ENCODE results near the gene MEA1. TPM values are rescaled to one million over a fixed set of nuclear protein-coding genes. Genes with fewer than 3 reads are reported as not detected.

MEA1 gene
- total RNA-seq, 2 experiments from 2014 or later: 84.8 to 92.3 TPM

DNA sequence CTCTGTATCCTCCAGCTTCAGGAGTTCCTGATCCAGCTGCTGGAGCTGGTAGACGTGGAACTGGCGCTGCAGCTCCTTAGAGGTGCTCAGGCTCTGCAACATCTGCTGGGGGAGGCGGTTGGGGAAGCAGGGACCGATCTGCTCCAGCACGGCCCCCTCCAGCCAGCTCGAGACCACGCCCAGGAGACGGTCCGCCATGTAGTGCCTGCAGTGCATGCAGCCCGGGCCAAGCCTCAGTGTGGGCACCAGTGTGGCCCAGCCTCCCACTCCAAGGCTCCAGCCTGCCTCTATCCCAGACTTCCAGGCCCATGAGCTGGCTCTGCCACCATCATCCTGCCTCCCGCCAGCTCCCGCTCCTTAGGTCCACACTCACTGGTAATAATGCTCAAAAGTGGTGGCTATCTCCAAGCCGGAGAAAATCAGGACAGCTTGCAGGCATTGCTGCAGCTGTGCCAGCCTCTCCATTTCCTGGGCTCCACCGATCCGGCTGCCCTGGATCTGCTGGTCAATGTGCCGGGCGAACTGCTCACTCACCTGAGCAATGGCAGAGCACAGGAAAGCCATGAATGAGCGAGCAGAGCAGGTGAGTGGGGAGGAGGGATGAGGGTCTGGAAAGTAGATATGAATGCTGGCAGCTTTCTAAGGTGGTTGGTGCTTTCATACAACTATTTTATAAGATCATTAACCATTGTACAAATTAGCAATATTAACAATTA is 27.0 kb upstream of the MEA1 start:
- H3K9me3 Mint-ChIP-seq: no peaks in the 10 kb centered on the region
- ChIA-PET CTCF (interaction anchor here (1.6 kb wide), 1 partner anchor 103 kb away, joined by 6 read pairs; no protein-coding TSS in a partner anchor), POLR2A (interaction anchor here (0.6 to 1.5 kb wide), 2 partner anchors 14 to 37 kb away, joined by 3 to 6 read pairs; partner anchors contain the start of gene CUL7)

DNA sequence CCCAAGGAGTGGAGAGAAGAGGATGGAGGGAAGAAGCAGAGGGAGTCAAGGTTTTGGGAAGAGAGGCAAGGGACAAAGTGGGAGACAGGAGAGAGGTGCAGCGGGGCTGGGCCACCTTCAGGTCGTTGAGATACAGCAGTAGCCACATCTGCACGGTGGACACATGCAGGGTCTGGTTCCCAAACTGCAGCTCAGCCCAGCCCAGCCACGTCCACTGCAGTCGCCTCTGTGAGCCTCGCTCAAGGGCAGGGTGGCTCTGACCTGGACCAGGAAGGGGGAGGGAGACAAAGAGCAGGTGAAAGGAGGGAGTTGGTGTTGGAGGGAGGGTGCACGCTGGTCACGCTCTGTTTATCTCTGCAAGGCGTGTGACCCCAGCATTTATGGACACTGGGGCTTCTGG is 25.0 kb upstream of the MEA1 start:
- Mint-ChIP-seq H3K9me3 (no peaks in the 10 kb centered on the region), H3K4me1 (ENCODE audit: low read depth) (no peaks in the 10 kb centered on the region), H3K36me3 (ENCODE audit: low read depth) (peaks cover 19% of the 10 kb centered on the region), H3K27ac (no peak overlapping the region), H3K27me3 (no peaks in the 10 kb centered on the region), H3K4me3 (no peak overlapping the region)
- ChIA-PET POLR2A (interaction anchor here (0.9 to 1.1 kb wide), 2 partner anchors 59 to 73 kb away, joined by 3 read pairs; no protein-coding TSS in a partner anchor), CTCF (interaction anchor here (1.1 to 1.6 kb wide), 2 partner anchors 9 to 105 kb away, joined by 3 to 6 read pairs; no protein-coding TSS in a partner anchor)
- intact Hi-C loops (cut with micrococcal nuclease): no loop called here
- DNase-seq (no peak), ATAC-seq (no peak)
- TF ChIP-seq, protein P1, sequence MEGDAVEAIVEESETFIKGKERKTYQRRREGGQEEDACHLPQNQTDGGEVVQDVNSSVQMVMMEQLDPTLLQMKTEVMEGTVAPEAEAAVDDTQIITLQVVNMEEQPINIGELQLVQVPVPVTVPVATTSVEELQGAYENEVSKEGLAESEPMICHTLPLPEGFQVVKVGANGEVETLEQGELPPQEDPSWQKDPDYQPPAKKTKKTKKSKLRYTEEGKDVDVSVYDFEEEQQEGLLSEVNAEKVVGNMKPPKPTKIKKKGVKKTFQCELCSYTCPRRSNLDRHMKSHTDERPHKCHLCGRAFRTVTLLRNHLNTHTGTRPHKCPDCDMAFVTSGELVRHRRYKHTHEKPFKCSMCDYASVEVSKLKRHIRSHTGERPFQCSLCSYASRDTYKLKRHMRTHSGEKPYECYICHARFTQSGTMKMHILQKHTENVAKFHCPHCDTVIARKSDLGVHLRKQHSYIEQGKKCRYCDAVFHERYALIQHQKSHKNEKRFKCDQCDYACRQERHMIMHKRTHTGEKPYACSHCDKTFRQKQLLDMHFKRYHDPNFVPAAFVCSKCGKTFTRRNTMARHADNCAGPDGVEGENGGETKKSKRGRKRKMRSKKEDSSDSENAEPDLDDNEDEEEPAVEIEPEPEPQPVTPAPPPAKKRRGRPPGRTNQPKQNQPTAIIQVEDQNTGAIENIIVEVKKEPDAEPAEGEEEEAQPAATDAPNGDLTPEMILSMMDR (IDR thresholded peaks at IDR 0.05): no peak

More for the DNA sequence above, 27.0 kb upstream of the MEA1 start:
- DNase-seq (no peak), ATAC-seq (no peak)
- Mint-ChIP-seq H3K36me3 (ENCODE audit: low read depth) (peaks cover 14% of the 10 kb centered on the region), H3K4me1 (ENCODE audit: low read depth) (no peaks in the 10 kb centered on the region), H3K4me3 (no peak overlapping the region), H3K27me3 (no peaks in the 10 kb centered on the region), H3K27ac (no peak overlapping the region)
- intact Hi-C loops (cut with micrococcal nuclease): no loop called here
- TF ChIP-seq, protein P1 (IDR thresholded peaks at IDR 0.05): no peak

DNA sequence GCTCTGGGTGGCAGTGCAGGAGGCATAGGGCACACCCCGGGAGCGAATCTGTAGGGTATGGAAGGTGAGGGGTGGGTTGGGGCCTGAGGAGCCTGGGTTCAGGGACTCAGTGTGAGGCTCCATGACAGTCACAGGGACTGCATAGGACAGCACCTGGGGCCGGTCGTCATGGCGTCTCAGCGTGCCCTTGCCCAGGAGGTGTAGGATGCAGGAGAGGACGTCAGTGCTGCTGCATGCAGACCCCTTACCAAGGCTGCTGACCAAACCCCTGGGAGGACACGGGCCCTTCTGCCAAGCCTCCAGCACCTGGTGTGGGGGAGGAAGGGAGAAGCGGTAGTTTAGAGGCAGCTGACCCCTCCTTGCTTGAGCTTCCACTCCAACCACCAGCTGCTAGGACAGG is 24.0 kb upstream of the MEA1 start:
- H3K4me1 Mint-ChIP-seq (ENCODE audit: low read depth): peaks cover 4% of the 10 kb centered on the region
- TF ChIP-seq, protein P1 (IDR thresholded peaks at IDR 0.05): no peak
- intact Hi-C loops (cut with micrococcal nuclease): no loop called here
- no peaks in the 10 kb centered on the region for H3K9me3 Mint-ChIP-seq
- POLR2A ChIA-PET: interaction anchor here (0.6 kb wide), 1 partner anchor 776 kb away, joined by 3 read pairs; no protein-coding TSS in a partner anchor
- peaks cover 22% of the 10 kb centered on the region for H3K36me3 Mint-ChIP-seq (ENCODE audit: low read depth)
- DNase-seq: no peak
- CTCF ChIA-PET: no interaction called here
- no peak for ATAC-seq
- H3K27ac Mint-ChIP-seq: no peak overlapping the region
- no peak overlapping the region for H3K4me3 Mint-ChIP-seq
- no peaks in the 10 kb centered on the region for H3K27me3 Mint-ChIP-seq

DNA sequence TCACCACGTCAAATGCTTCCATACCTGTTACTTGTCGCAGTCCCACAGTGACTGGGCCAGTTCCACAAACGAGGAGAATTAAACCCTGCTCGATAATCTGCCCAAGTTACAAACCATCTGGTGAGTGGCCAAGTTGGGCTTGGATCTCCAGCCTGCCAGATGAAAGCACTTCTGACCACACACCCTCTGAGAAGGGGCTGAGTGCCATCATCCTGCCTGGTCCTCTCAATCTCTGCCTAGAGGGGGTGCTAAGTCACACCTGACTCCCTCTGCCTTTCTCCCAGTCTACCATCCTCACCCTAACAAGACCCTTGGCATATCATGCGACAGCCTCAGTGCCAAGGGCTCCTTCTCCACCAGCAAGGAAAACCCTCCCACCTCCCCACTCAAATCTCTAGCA is 23.5 kb upstream of the MEA1 start:
- Mint-ChIP-seq H3K4me1 (ENCODE audit: low read depth) (peaks cover 4% of the 10 kb centered on the region), H3K27me3 (no peaks in the 10 kb centered on the region), H3K36me3 (ENCODE audit: low read depth) (peaks cover 22% of the 10 kb centered on the region), H3K9me3 (no peaks in the 10 kb centered on the region), H3K27ac (no peak overlapping the region), H3K4me3 (no peak overlapping the region)
- no peak for ATAC-seq
- CTCF ChIA-PET: no interaction called here
- TF ChIP-seq, protein P1 (IDR thresholded peaks at IDR 0.05): no peak
- intact Hi-C loops (cut with micrococcal nuclease): no loop called here
- DNase-seq: no peak
- POLR2A ChIA-PET: no interaction called here

DNA sequence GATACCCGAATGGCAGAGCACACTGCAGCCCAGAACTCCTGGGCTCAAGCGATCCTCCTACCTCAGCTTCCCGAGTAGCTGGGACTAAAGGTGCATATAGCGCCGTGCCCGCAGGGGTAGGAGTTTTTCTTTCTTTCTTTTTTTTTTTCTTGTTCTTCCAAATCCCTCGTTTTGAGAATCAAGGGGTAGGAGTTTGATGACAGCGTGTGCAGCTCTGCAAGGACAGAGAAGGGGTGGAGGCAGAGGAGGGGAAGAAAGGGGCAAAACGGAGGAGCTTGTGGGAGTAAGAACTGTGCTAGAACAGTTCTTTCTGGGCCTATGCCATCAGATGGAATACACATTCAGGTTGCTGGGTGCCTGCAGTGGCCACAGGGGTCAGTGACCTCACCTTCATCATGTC is 23.0 kb upstream of the MEA1 start:
- ChIA-PET CTCF (interaction anchor here (1.0 kb wide), 1 partner anchor 107 kb away, joined by 4 read pairs; no protein-coding TSS in a partner anchor), POLR2A (no interaction called here)
- Mint-ChIP-seq H3K27ac (no peak overlapping the region), H3K4me3 (no peak overlapping the region), H3K36me3 (ENCODE audit: low read depth) (peaks cover 24% of the 10 kb centered on the region), H3K27me3 (no peaks in the 10 kb centered on the region), H3K4me1 (ENCODE audit: low read depth) (peaks cover 4% of the 10 kb centered on the region), H3K9me3 (no peaks in the 10 kb centered on the region)
- intact Hi-C loops (cut with micrococcal nuclease): no loop called here
- no peak for DNase-seq
- ATAC-seq: no peak
- TF ChIP-seq, protein P1 (IDR thresholded peaks at IDR 0.05): no peak
